ENCODE results near the gene CXCR6. TPM values are rescaled to one million over a fixed set of nuclear protein-coding genes. Genes with fewer than 3 reads are reported as not detected.

Gene CXCR6
- total and polyA plus RNA-seq, 2 experiments from 2014 or later: 0.10 TPM; not detected in 1

DNA sequence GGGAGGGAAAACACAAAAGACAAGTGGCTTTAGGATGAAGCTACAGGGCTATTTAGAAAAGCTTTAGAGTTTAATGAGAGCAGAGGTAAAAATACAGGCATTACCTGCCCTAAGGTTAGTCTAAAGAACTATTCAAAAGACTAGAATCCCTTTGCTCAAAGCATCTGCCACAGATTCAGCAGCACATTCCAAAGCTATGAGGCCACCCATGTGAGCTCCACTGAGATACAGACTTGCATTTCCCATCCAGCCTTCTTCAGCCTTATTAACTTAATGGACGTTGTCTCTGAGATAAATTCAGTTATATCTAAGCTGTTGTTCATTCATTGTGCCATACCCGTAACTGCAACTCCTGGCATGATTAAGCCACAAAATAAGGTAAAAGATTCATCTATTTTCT lies 25.4 kb downstream of the CXCR6 start (continued):
- TF ChIP-seq CREB1 (CRISPR knock-in tag; IDR thresholded peaks at IDR 0.05; ENCODE audit: low read depth) (no peak), REST (IDR thresholded peaks at IDR 0.05; ENCODE audit: unreplicated experiment) (no peak), EZH2phosphoT487 (IDR thresholded peaks at IDR 0.05; ENCODE audit: unreplicated experiment) (no peak)

GRCh38 chr3:45969116-45969515 lies 25.9 kb downstream of the CXCR6 start:
- Histone ChIP-seq H3K4me2 (no peak overlapping the region), H3K27ac (ENCODE audit: low read depth) (no peak overlapping the region), H3K79me2 (replicated peaks; ENCODE audit: insufficient read depth) (no peaks in the 10 kb centered on the region), H3F3A (replicated peaks; ENCODE audit: low read depth) (no peaks in the 10 kb centered on the region), H3K27me3 (ENCODE audit: insufficient read depth) (no peaks in the 10 kb centered on the region), H3K36me3 (ENCODE audit: insufficient read depth) (peaks cover 11% of the 10 kb centered on the region; the same call in 1 of the 2 replicates), H3K4me3 (no peak overlapping the region), H3K4me1 (ENCODE audit: insufficient read depth) (no peaks in the 10 kb centered on the region), H4K20me1 (replicated peaks; ENCODE audit: insufficient read depth) (no peaks in the 10 kb centered on the region; the same call in 1 of the 2 replicates), H3K9me2 (ENCODE audit: insufficient read depth) (no peaks in the 10 kb centered on the region), H2AFZ (no peak overlapping the region)
- Mint-ChIP-seq H3K27ac (no peak overlapping the region), H3K4me3 (no peak overlapping the region), H3K36me3 (ENCODE audit: low read depth) (peaks cover 38% of the 10 kb centered on the region), H3K27me3 (ENCODE audit: insufficient read depth, low read depth, poor library complexity) (peaks cover 2% of the 10 kb centered on the region), H3K4me1 (no peaks in the 10 kb centered on the region; the same call in 2 of the 3 replicates), H3K9me3 (no peaks in the 10 kb centered on the region)
- TF ChIP-seq ZNF114 (CRISPR knock-in tag; IDR thresholded peaks at IDR 0.05): no peak
- no peak for TF ChIP-seq EZH2 (IDR thresholded peaks at IDR 0.05; ENCODE audit: low read depth, unreplicated experiment)
- TF ChIP-seq NANOG (IDR thresholded peaks at IDR 0.05; ENCODE audit: borderline replicate concordance): no peak
- TF ChIP-seq, protein P1, sequence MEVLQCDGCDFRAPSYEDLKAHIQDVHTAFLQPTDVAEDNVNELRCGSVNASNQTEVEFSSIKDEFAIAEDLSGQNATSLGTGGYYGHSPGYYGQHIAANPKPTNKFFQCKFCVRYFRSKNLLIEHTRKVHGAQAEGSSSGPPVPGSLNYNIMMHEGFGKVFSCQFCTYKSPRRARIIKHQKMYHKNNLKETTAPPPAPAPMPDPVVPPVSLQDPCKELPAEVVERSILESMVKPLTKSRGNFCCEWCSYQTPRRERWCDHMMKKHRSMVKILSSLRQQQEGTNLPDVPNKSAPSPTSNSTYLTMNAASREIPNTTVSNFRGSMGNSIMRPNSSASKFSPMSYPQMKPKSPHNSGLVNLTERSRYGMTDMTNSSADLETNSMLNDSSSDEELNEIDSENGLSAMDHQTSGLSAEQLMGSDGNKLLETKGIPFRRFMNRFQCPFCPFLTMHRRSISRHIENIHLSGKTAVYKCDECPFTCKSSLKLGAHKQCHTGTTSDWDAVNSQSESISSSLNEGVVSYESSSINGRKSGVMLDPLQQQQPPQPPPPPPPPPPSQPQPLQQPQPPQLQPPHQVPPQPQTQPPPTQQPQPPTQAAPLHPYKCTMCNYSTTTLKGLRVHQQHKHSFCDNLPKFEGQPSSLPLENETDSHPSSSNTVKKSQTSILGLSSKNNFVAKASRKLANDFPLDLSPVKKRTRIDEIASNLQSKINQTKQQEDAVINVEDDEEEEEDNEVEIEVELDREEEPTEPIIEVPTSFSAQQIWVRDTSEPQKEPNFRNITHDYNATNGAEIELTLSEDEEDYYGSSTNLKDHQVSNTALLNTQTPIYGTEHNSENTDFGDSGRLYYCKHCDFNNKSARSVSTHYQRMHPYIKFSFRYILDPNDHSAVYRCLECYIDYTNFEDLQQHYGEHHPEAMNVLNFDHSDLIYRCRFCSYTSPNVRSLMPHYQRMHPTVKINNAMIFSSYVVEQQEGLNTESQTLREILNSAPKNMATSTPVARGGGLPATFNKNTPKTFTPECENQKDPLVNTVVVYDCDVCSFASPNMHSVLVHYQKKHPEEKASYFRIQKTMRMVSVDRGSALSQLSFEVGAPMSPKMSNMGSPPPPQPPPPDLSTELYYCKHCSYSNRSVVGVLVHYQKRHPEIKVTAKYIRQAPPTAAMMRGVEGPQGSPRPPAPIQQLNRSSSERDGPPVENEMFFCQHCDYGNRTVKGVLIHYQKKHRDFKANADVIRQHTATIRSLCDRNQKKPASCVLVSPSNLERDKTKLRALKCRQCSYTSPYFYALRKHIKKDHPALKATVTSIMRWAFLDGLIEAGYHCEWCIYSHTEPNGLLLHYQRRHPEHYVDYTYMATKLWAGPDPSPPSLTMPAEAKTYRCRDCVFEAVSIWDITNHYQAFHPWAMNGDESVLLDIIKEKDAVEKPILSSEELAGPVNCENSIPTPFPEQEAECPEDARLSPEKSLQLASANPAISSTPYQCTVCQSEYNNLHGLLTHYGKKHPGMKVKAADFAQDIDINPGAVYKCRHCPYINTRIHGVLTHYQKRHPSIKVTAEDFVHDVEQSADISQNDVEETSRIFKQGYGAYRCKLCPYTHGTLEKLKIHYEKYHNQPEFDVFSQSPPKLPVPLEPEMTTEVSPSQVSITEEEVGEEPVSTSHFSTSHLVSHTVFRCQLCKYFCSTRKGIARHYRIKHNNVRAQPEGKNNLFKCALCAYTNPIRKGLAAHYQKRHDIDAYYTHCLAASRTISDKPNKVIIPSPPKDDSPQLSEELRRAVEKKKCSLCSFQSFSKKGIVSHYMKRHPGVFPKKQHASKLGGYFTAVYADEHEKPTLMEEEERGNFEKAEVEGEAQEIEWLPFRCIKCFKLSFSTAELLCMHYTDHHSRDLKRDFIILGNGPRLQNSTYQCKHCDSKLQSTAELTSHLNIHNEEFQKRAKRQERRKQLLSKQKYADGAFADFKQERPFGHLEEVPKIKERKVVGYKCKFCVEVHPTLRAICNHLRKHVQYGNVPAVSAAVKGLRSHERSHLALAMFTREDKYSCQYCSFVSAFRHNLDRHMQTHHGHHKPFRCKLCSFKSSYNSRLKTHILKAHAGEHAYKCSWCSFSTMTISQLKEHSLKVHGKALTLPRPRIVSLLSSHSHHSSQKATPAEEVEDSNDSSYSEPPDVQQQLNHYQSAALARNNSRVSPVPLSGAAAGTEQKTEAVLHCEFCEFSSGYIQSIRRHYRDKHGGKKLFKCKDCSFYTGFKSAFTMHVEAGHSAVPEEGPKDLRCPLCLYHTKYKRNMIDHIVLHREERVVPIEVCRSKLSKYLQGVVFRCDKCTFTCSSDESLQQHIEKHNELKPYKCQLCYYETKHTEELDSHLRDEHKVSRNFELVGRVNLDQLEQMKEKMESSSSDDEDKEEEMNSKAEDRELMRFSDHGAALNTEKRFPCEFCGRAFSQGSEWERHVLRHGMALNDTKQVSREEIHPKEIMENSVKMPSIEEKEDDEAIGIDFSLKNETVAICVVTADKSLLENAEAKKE (CRISPR knock-in tag; IDR thresholded peaks at IDR 0.05): no peak
- no peak for TF ChIP-seq ETS1 (IDR thresholded peaks at IDR 0.05)
- TF ChIP-seq EZH2phosphoT487 (IDR thresholded peaks at IDR 0.05; ENCODE audit: unreplicated experiment): no peak
- no peak for TF ChIP-seq POLR2AphosphoS5 (IDR thresholded peaks at IDR 0.05; ENCODE audit: low read depth)
- DNase-seq (ENCODE audit: low spot score): no peak
- ATAC-seq: no peak

Measured in GM23338 (cell line).